H9 (cell line): ENCODE data around the gene COL28A1. TPM values are rescaled to one million over a fixed set of nuclear protein-coding genes. Genes with fewer than 3 reads are reported as not detected.

Experiments used
- DNase-seq: peaks from one replicate; pipeline ENCODE4 v3.0.0-alpha.2; 2017
- H2AFZ ChIP-seq: one replicate; pipeline ENCODE4 v1.6.1; 2013; ENCODE audit warnings: mild to moderate bottlenecking, low read length, control low read depth, moderate library complexity
- H2AK5ac ChIP-seq: 2 replicates; pipeline ENCODE4 v1.6.1; 2013; ENCODE audit warnings: low read length, control low read depth, mixed read lengths; ENCODE audit not compliant: insufficient read length
- H2BK120ac ChIP-seq: one replicate; pipeline ENCODE4 v1.6.1; 2013; ENCODE audit warnings: low read depth, mild to moderate bottlenecking, low read length, control low read depth, inconsistent platforms; ENCODE audit not compliant: poor library complexity, severe bottlenecking
- H2BK12ac ChIP-seq: 2 replicates; pipeline ENCODE4 v1.6.1; 2013; ENCODE audit warnings: low read length, control low read depth, mixed read lengths, low read depth; ENCODE audit not compliant: insufficient read length
- H2BK15ac ChIP-seq: 2 replicates; pipeline ENCODE4 v1.6.1; 2013; ENCODE audit warnings: low read depth, low read length, control low read depth
- H2BK20ac ChIP-seq: one replicate; pipeline ENCODE4 v1.6.1; 2013; ENCODE audit warnings: low read depth, mild to moderate bottlenecking, low read length, control low read depth, inconsistent platforms; ENCODE audit not compliant: poor library complexity, severe bottlenecking
- H2BK5ac ChIP-seq: 2 replicates; pipeline ENCODE4 v1.6.1; 2013; ENCODE audit warnings: low read length, control low read depth, mixed read lengths; ENCODE audit not compliant: insufficient read length
- H3K14ac ChIP-seq: 2 replicates; pipeline ENCODE4 v1.6.1; 2013; ENCODE audit warnings: low read length, control low read depth; ENCODE audit not compliant: insufficient read depth
- H3K18ac ChIP-seq: 2 replicates; pipeline ENCODE4 v1.6.1; 2013; ENCODE audit warnings: low read depth, mild to moderate bottlenecking, mixed read lengths, low read length, control low read depth; ENCODE audit not compliant: insufficient read length
- H3K23ac ChIP-seq: 2 replicates; pipeline ENCODE4 v1.6.1; 2013; ENCODE audit warnings: low read length, control low read depth, mixed read lengths, low read depth; ENCODE audit not compliant: insufficient read length
- H3K23me2 ChIP-seq: 2 replicates; pipeline ENCODE4 v1.6.1; 2013; ENCODE audit warnings: low read depth, mild to moderate bottlenecking, mixed read lengths, low read length, control low read depth; ENCODE audit not compliant: insufficient read length, poor library complexity, severe bottlenecking
- H3K27ac ChIP-seq: 2 replicates; pipeline ENCODE4 v1.5.1; 2013; ENCODE audit warnings: low read length, control low read depth, mixed read lengths, low read depth; ENCODE audit not compliant: insufficient read length
- H3K27me3 ChIP-seq: 2 replicates; pipeline ENCODE4 v1.6.1; 2013; ENCODE audit warnings: low read length, control low read depth, inconsistent platforms; ENCODE audit not compliant: insufficient read depth
- H3K4ac ChIP-seq: 2 replicates; pipeline ENCODE4 v1.6.1; 2013; ENCODE audit warnings: low read depth, mild to moderate bottlenecking, control low read depth, inconsistent platforms, low read length, moderate library complexity
- H3K4me1 ChIP-seq: 2 replicates; pipeline ENCODE4 v1.6.1; 2013; ENCODE audit warnings: low read length, control low read depth, inconsistent platforms; ENCODE audit not compliant: insufficient read depth
- H3K4me2 ChIP-seq: 2 replicates; pipeline ENCODE4 v1.6.1; 2013; ENCODE audit warnings: low read length, control low read depth, mixed read lengths; ENCODE audit not compliant: insufficient read length, insufficient read depth
- H3K56ac ChIP-seq: 2 replicates; pipeline ENCODE4 v1.6.1; 2013; ENCODE audit warnings: low read depth, mild to moderate bottlenecking, mixed read lengths, low read length, control low read depth; ENCODE audit not compliant: insufficient read length
- H3K79me1 ChIP-seq: 2 replicates; pipeline ENCODE4 v1.6.1; 2013; ENCODE audit warnings: low read depth, mild to moderate bottlenecking, moderate library complexity, low read length, control low read depth, inconsistent platforms; ENCODE audit not compliant: insufficient read depth, poor library complexity, severe bottlenecking
- H3K79me2 ChIP-seq: 2 replicates; pipeline ENCODE4 v1.6.1; 2013; ENCODE audit warnings: low read length, control low read depth, inconsistent platforms; ENCODE audit not compliant: insufficient read depth
- H3K9ac ChIP-seq: 2 replicates; pipeline ENCODE4 v1.6.1; 2013; ENCODE audit warnings: low read length, control low read depth, mixed read lengths; ENCODE audit not compliant: insufficient read length; ENCODE audit errors: extremely low read depth
- H3K9me3 ChIP-seq: one replicate; pipeline ENCODE4 v1.6.1; 2013; ENCODE audit warnings: low read depth, low read length, inconsistent platforms; ENCODE audit not compliant: control insufficient read depth
- H3T11ph ChIP-seq: one replicate; pipeline ENCODE4 v1.6.1; 2013; ENCODE audit warnings: mild to moderate bottlenecking, low read length, control low read depth, inconsistent platforms
- H4K20me1 ChIP-seq: one replicate; pipeline ENCODE4 v1.6.1; 2013; ENCODE audit not compliant: control insufficient read depth, insufficient read length, insufficient read depth
- H4K5ac ChIP-seq: 2 replicates; pipeline ENCODE4 v1.6.1; 2013; ENCODE audit warnings: low read depth, mild to moderate bottlenecking, mixed read lengths, low read length, control low read depth; ENCODE audit not compliant: insufficient read length
- H4K8ac ChIP-seq: replicated peaks from 2 replicates; pipeline ENCODE4 v1.6.1; 2013; ENCODE audit warnings: low read length, control low read depth, mixed read lengths, low read depth; ENCODE audit not compliant: insufficient read length
- H4K91ac ChIP-seq: 2 replicates; pipeline ENCODE4 v1.6.1; 2013; ENCODE audit warnings: low read depth, mild to moderate bottlenecking, moderate library complexity, mixed read lengths, low read length, control low read depth; ENCODE audit not compliant: insufficient read length
- H3K27ac Mint-ChIP-seq, 3 experiments: 2 replicates in 2 of 3; 3 replicates in 1 of 3; pipeline ENCODE4 v1.8.0; 2020 to 2021; ENCODE audit warnings: mixed read lengths in 3 of 3, mild to moderate bottlenecking in 1 of 3, moderate library complexity in 1 of 3
- H3K27me3 Mint-ChIP-seq: 2 replicates; pipeline ENCODE4 v1.8.0; 2021; ENCODE audit warnings: low read depth, mild to moderate bottlenecking, moderate library complexity, mixed read lengths
- H3K36me3 Mint-ChIP-seq, 3 experiments: 2 replicates in 2 of 3; 3 replicates in 1 of 3; pipeline ENCODE4 v1.8.0; 2020 to 2021; ENCODE audit warnings: low read depth in 3 of 3, mixed read lengths in 3 of 3; ENCODE audit not compliant: insufficient read depth in 1 of 3
- H3K4me1 Mint-ChIP-seq, 2 experiments: 2 replicates each; pipeline ENCODE4 v1.8.0; 2020; ENCODE audit warnings: mixed read lengths in 2 of 2
- H3K4me3 Mint-ChIP-seq, 2 experiments: 2 replicates in 1 of 2; 3 replicates in 1 of 2; pipeline ENCODE4 v1.8.0; 2020 to 2021; ENCODE audit warnings: mild to moderate bottlenecking in 2 of 2, mixed read lengths in 2 of 2, moderate library complexity in 1 of 2
- H3K9me3 Mint-ChIP-seq, 2 experiments: 2 replicates in 1 of 2; 3 replicates in 1 of 2; pipeline ENCODE4 v1.8.0; 2020; ENCODE audit warnings: mild to moderate bottlenecking in 2 of 2, mixed read lengths in 2 of 2, moderate library complexity in 1 of 2
- WGBS: extraction: QIAGEN DNeasy Blood & Tissue Kit; methylation state at CpG from one replicate; pipeline ENCODE4 v1.1.7; 2013; ENCODE audit warnings: missing lambda C conversion rate, low lambda C conversion rate, mixed read lengths; ENCODE audit not compliant: insufficient read length; ENCODE audit errors: extremely low coverage; 5-methylcytosine and 5-hydroxymethylcytosine counted together
- total RNA-seq: library from RNA; stranded (reverse); gene quantifications from 2 replicates; pipeline ENCODE4 v1.2.1, GENCODE V29; 2021
- TF ChIP-seq, protein P1 (sequence below): fragments of 200-600 bp; sonication (generic); conservative IDR thresholded peaks from 3 replicates; pipeline ENCODE4 v1.8.0; 2021; ENCODE audit warnings: antibody characterized with exemption, mild to moderate bottlenecking

COL28A1 gene
- total RNA-seq, 1 experiment from 2014 or later: 0.66 TPM

DNA sequence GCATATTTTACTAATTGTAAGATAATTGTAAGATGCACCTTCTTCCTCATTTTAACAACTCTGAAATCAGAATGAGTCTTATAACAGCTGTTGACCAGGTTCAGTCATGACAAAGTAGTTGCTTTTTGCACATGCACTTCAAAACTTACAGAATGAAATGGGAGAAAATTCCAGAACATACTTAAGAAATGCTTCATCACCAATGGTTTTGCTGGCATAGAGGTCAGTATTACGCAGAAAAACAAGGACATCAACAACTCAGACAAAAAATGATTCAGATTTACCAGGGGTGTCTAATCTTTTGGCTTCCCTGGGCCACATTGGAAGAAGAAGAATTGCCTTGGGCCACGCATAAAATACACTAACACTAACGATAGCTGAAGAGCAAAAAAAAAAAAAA is 13.3 kb downstream of the COL28A1 start:
- Histone ChIP-seq H3K79me1 (no peaks in the 10 kb centered on the region), H3K9me3 (no peaks in the 10 kb centered on the region), H4K20me1 (no peaks in the 10 kb centered on the region), H3K9ac (no peak overlapping the region), H2BK20ac (no peak overlapping the region), H2AFZ (no peak overlapping the region), H3K27me3 (no peaks in the 10 kb centered on the region), H3K23ac (no peak overlapping the region), H3K4me1 (no peaks in the 10 kb centered on the region), H3K56ac (no peak overlapping the region), H3K18ac (no peak overlapping the region), H3K23me2 (no peaks in the 10 kb centered on the region), H3K27ac (no peak overlapping the region), H4K91ac (no peak overlapping the region), H3K4ac (no peak overlapping the region), H3K4me2 (no peak overlapping the region), H2BK120ac (no peak overlapping the region), H2BK15ac (no peak overlapping the region), H2BK5ac (no peak overlapping the region), H4K5ac (no peak overlapping the region), H4K8ac (no peak overlapping the region), H3K79me2 (no peaks in the 10 kb centered on the region), H2AK5ac (no peak overlapping the region), H3K14ac (no peak overlapping the region), H2BK12ac (no peak overlapping the region), H3T11ph (no peak overlapping the region)
- H3K9me3 Mint-ChIP-seq: no peaks in the 10 kb centered on the region
- TF ChIP-seq, protein P1, sequence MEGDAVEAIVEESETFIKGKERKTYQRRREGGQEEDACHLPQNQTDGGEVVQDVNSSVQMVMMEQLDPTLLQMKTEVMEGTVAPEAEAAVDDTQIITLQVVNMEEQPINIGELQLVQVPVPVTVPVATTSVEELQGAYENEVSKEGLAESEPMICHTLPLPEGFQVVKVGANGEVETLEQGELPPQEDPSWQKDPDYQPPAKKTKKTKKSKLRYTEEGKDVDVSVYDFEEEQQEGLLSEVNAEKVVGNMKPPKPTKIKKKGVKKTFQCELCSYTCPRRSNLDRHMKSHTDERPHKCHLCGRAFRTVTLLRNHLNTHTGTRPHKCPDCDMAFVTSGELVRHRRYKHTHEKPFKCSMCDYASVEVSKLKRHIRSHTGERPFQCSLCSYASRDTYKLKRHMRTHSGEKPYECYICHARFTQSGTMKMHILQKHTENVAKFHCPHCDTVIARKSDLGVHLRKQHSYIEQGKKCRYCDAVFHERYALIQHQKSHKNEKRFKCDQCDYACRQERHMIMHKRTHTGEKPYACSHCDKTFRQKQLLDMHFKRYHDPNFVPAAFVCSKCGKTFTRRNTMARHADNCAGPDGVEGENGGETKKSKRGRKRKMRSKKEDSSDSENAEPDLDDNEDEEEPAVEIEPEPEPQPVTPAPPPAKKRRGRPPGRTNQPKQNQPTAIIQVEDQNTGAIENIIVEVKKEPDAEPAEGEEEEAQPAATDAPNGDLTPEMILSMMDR: no peak
- H3K36me3 Mint-ChIP-seq: no peaks in the 10 kb centered on the region; a peak in 1 of 7 replicates
- no peaks in the 10 kb centered on the region for H3K27me3 Mint-ChIP-seq
- H3K4me3 Mint-ChIP-seq: no peak overlapping the region
- H3K4me1 Mint-ChIP-seq: no peaks in the 10 kb centered on the region
- DNase-seq: no peak
- no peak overlapping the region for H3K27ac Mint-ChIP-seq
- WGBS: no CpG with 5 or more reads among the region's 3 CpGs
